NCI-H526 (cell line): Measurements from ENCODE around the gene GALNS.
A peak's percentile ranks its signal among the peaks of the same experiment; 100 is the strongest.

Experiments used
- DNase-seq, 2 experiments: peaks; one replicate each; lab custom pipeline; 2025; lab: John Stamatoyannopoulos, UW

GALNS gene

GRCh38 chr16:88857728-88858339 is 1.1 kb upstream of the GALNS start:
- peak; percentile 14 to 63 for DNase-seq

- no peak for DNase-seq
These were observed 472 bp downstream of the GALNS start for GRCh38 chr16:88856122-88856827.

GRCh38 chr16:88855736-88856121 is 1.0 kb downstream of the GALNS start:
- DNase-seq, result no peak

- no peak for DNase-seq
These were observed 1.6 kb downstream of the GALNS start for GRCh38 chr16:88855176-88855575.

- DNase-seq, result no peak
These were observed 2.2 kb downstream of the GALNS start for GRCh38 chr16:88854306-88855111.

- DNase-seq, result no peak
These were observed 3.3 kb downstream of the GALNS start for GRCh38 chr16:88853325-88853941.

- no peak for DNase-seq
These were observed 5.1 kb downstream of the GALNS start for GRCh38 chr16:88851616-88852015.

- no peak for DNase-seq
These were observed 6.1 kb downstream of the GALNS start for GRCh38 chr16:88850531-88851199.

- no peak for DNase-seq
These were observed 8.2 kb downstream of the GALNS start for GRCh38 chr16:88848557-88848956.

- DNase-seq, result no peak
These were observed 9.1 kb downstream of the GALNS start for GRCh38 chr16:88847654-88848053.

- no peak for DNase-seq
These were observed 10.7 kb downstream of the GALNS start for GRCh38 chr16:88846088-88846487.

GRCh38 chr16:88844419-88845036 is 12.2 kb downstream of the GALNS start:
- peak; percentile 21 to 52 for DNase-seq

GRCh38 chr16:88843256-88843655 is 13.5 kb downstream of the GALNS start:
- DNase-seq, result no peak

GRCh38 chr16:88842806-88843205 is 13.9 kb downstream of the GALNS start:
- DNase-seq, result no peak

GRCh38 chr16:88842308-88842756 is 14.4 kb downstream of the GALNS start:
- no peak for DNase-seq

GRCh38 chr16:88841521-88842307 is 15.0 kb downstream of the GALNS start:
- DNase-seq, result no peak

GRCh38 chr16:88840600-88841215 is 16.0 kb downstream of the GALNS start:
- DNase-seq, result no peak

- no peak for DNase-seq
These were observed 16.8 kb downstream of the GALNS start for GRCh38 chr16:88839745-88840599.

- peak in 1 of 2 experiments; percentile 11 for DNase-seq
These were observed 17.7 kb downstream of the GALNS start for GRCh38 chr16:88839026-88839529.
